Measurements from ENCODE around the gene PRKCE. TPM values are rescaled to one million over a fixed set of nuclear protein-coding genes. Genes with fewer than 3 reads are reported as not detected.

Gene PRKCE
- total and polyA plus RNA-seq, 2 experiments from 2014 or later: 9.6 to 11.9 TPM

DNA sequence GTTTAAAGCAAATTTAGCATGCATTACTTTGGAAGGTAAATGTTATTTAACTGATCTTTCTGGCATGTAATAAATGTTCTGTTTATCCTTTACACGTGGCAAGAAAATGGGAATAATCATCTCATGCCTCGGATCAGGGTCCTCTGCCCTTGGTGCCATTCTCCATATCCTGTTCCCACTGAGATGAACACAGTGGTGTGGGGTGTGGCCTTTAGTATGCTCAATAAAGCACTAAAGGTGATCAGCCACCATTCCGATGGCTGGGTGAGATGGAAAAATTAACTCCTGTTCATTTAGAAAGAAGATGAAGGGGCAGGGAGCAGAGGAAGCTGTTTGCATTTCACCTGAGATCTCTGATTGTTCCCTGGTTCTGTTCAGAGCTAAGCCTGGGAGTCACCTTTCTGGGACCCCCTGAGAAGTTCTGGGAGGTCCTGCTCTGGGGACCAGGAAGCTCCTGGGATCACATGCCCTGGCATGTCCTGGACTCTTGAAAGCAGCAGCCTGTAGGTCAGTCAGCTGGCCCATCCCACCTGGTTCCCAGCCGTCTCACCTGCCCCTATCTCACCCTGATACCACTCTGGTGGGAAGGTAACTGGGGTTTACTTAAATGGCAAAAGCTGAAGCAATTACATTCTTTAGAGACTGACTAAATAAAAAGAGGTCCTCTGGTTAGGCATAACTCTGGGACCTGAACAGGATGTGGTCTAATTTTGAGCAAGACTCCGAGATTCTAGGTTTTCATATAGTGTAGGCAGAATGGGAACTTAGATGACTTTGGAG, 356.8 kb downstream of the PRKCE start:
- H3K27ac ChIP-seq: no peak overlapping the region
- H3K36me3 ChIP-seq (replicated peaks; ENCODE audit: insufficient read depth, low read depth): no peaks in the 10 kb centered on the region
- no peak for TF ChIP-seq EZH2phosphoT487 (IDR thresholded peaks at IDR 0.05; ENCODE audit: low read depth, severe bottlenecking, unreplicated experiment)
- TF ChIP-seq, protein P1, sequence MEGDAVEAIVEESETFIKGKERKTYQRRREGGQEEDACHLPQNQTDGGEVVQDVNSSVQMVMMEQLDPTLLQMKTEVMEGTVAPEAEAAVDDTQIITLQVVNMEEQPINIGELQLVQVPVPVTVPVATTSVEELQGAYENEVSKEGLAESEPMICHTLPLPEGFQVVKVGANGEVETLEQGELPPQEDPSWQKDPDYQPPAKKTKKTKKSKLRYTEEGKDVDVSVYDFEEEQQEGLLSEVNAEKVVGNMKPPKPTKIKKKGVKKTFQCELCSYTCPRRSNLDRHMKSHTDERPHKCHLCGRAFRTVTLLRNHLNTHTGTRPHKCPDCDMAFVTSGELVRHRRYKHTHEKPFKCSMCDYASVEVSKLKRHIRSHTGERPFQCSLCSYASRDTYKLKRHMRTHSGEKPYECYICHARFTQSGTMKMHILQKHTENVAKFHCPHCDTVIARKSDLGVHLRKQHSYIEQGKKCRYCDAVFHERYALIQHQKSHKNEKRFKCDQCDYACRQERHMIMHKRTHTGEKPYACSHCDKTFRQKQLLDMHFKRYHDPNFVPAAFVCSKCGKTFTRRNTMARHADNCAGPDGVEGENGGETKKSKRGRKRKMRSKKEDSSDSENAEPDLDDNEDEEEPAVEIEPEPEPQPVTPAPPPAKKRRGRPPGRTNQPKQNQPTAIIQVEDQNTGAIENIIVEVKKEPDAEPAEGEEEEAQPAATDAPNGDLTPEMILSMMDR (IDR thresholded peaks at IDR 0.05; ENCODE audit: poor library complexity): no peak
- TF ChIP-seq EZH2 (IDR thresholded peaks at IDR 0.05; ENCODE audit: borderline replicate concordance): no peak
- H3K9me2 ChIP-seq (replicated peaks; ENCODE audit: insufficient read depth): no peaks in the 10 kb centered on the region
- no peaks in the 10 kb centered on the region for H3K4me1 ChIP-seq (ENCODE audit: insufficient read depth)
- no peak overlapping the region for H3K4me2 ChIP-seq
- no peak overlapping the region for H2AFZ ChIP-seq
- WGBS (ENCODE audit: low lambda C conversion rate, missing lambda C conversion rate): 68% methylated on average over 5 of the region's 5 CpGs
- no peak for DNase-seq (ENCODE audit: low spot score)
- H3K9me3 ChIP-seq (ENCODE audit: low read depth): no peaks in the 10 kb centered on the region
- H3K79me2 ChIP-seq: no peaks in the 10 kb centered on the region
- no peak overlapping the region for H3K4me3 ChIP-seq
- no peaks in the 10 kb centered on the region for H3K27me3 ChIP-seq
- H4K20me1 ChIP-seq (ENCODE audit: insufficient read depth, poor library complexity, severe bottlenecking): no peaks in the 10 kb centered on the region

DNA sequence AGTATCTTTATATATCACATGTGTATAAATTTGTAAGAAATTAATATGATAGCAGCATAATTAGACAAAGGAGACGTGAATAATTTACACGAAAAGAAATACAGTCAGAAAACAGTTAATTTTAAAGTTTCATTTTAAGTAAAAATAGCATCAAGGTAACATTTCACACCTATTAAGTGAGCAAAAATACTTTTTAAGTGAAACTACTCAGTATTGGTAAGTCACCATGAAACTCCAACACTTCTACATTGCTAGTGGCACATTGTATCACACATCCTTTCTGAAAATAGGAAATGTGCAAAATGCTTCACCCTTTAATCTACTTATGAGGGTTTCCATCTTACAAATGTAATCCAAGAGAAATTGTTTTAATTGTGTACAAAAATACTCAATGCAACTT, 357.8 kb downstream of the PRKCE start:
- TF ChIP-seq, protein P1 (IDR thresholded peaks at IDR 0.05; ENCODE audit: poor library complexity): no peak
- TF ChIP-seq EZH2 (IDR thresholded peaks at IDR 0.05; ENCODE audit: borderline replicate concordance): no peak
- TF ChIP-seq EZH2phosphoT487 (IDR thresholded peaks at IDR 0.05; ENCODE audit: low read depth, severe bottlenecking, unreplicated experiment): no peak
- no peaks in the 10 kb centered on the region for H3K27me3 ChIP-seq
- H3K79me2 ChIP-seq: no peaks in the 10 kb centered on the region
- no peaks in the 10 kb centered on the region for H3K9me2 ChIP-seq (replicated peaks; ENCODE audit: insufficient read depth)
- no peak overlapping the region for H2AFZ ChIP-seq
- no peaks in the 10 kb centered on the region for H3K9me3 ChIP-seq (ENCODE audit: low read depth)
- H3K27ac ChIP-seq: no peak overlapping the region
- no peak overlapping the region for H3K4me2 ChIP-seq
- no peak overlapping the region for H3K4me3 ChIP-seq
- no peaks in the 10 kb centered on the region for H3K36me3 ChIP-seq (replicated peaks; ENCODE audit: insufficient read depth, low read depth)
- no peaks in the 10 kb centered on the region for H3K4me1 ChIP-seq (ENCODE audit: insufficient read depth)
- H4K20me1 ChIP-seq (ENCODE audit: insufficient read depth, poor library complexity, severe bottlenecking): no peaks in the 10 kb centered on the region
- 98% methylated on average over 2 of the region's 2 CpGs for WGBS (ENCODE audit: low lambda C conversion rate, missing lambda C conversion rate)
- DNase-seq (ENCODE audit: low spot score): no peak

DNA sequence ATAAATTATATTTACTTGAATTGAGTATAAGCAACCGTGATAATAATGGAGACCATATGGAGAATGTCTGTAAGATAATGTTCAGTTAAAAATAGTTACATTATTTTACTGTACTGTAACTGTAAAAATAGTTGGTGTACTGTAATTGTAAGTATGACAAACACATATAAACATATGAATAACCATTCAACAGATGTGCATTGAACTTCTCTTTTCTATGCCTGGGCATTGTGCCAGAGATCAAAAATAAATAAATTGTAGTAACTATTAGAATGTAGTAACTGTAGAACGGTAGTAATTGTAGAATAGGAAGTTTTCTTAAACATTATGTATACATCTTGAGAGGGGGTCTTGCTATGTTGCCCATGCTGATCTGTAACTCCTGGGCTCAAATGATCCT, 358.3 kb downstream of the PRKCE start:
- DNase-seq (ENCODE audit: low spot score): no peak
- H3K9me3 ChIP-seq (ENCODE audit: low read depth): no peaks in the 10 kb centered on the region
- no peaks in the 10 kb centered on the region for H3K4me1 ChIP-seq (ENCODE audit: insufficient read depth)
- H3K9me2 ChIP-seq (replicated peaks; ENCODE audit: insufficient read depth): no peaks in the 10 kb centered on the region
- TF ChIP-seq EZH2 (IDR thresholded peaks at IDR 0.05; ENCODE audit: borderline replicate concordance): no peak
- TF ChIP-seq, protein P1 (IDR thresholded peaks at IDR 0.05; ENCODE audit: poor library complexity): no peak
- no peak for TF ChIP-seq EZH2phosphoT487 (IDR thresholded peaks at IDR 0.05; ENCODE audit: low read depth, severe bottlenecking, unreplicated experiment)
- no peak overlapping the region for H3K4me3 ChIP-seq
- WGBS (ENCODE audit: low lambda C conversion rate, missing lambda C conversion rate): 50% methylated on average over 2 of the region's 2 CpGs
- no peaks in the 10 kb centered on the region for H3K79me2 ChIP-seq
- no peak overlapping the region for H3K27ac ChIP-seq
- H2AFZ ChIP-seq: no peak overlapping the region
- no peaks in the 10 kb centered on the region for H3K36me3 ChIP-seq (replicated peaks; ENCODE audit: insufficient read depth, low read depth)
- no peaks in the 10 kb centered on the region for H3K27me3 ChIP-seq
- no peaks in the 10 kb centered on the region for H4K20me1 ChIP-seq (ENCODE audit: insufficient read depth, poor library complexity, severe bottlenecking)
- no peak overlapping the region for H3K4me2 ChIP-seq
